AG04449 (cell line): ENCODE measurements around the gene ODR4.

Experiments used
- CTCF ChIA-PET: fragments of 350-600 bp; formaldehyde crosslinking; extraction: SDS; loops from one replicate; lab custom pipeline; 2021; ENCODE audit warnings: antibody characterized with exemption; lab: Yijun Ruan, JAX
- POLR2A ChIA-PET: fragments of 400-600, 350-600 bp; formaldehyde crosslinking; extraction: SDS; loops from one replicate; lab custom pipeline; 2020; ENCODE audit warnings: antibody characterized with exemption, inconsistent platforms; lab: Yijun Ruan, JAX
- DNase-seq: peaks from one replicate; pipeline ENCODE4 v3.0.0-alpha.2; 2010; ENCODE audit warnings: low read depth, low spot score
- H3K4me3 ChIP-seq: 2 replicates; pipeline ENCODE4 v1.5.1; 2011; ENCODE audit warnings: low read depth, mild to moderate bottlenecking, control low read depth, low read length
- CTCF ChIP-seq: IDR thresholded peaks from one replicate; pipeline ENCODE4 v1.5.1; 2011; ENCODE audit warnings: mild to moderate bottlenecking, moderate library complexity, low read length, control low read depth, inconsistent platforms; ENCODE audit not compliant: insufficient read depth; ENCODE audit errors: missing control alignments

Gene ODR4

GRCh38 chr1:186438567-186438966 lies 62.9 kb downstream of the ODR4 start:
- CTCF ChIA-PET = no interaction called here
- POLR2A ChIA-PET = no interaction called here
- H3K4me3 ChIP-seq = no peak overlapping the region
- TF ChIP-seq CTCF = no peak
- no peak for DNase-seq

- CTCF ChIA-PET = interaction anchor here (0.9 kb wide), 1 partner anchor 66 kb away, joined by 3 read pairs; the partner anchor contains the start of gene TPR
- H3K4me3 ChIP-seq = no peak overlapping the region
Observed at GRCh38 chr1:186440584-186440983, 64.9 kb downstream of the ODR4 start.

GRCh38 chr1:186442651-186443375 lies 67.2 kb downstream of the ODR4 start:
- POLR2A ChIA-PET = no interaction called here

More at GRCh38 chr1:186440584-186440983, 64.9 kb downstream of the ODR4 start:
- POLR2A ChIA-PET = no interaction called here
- DNase-seq = no peak
- TF ChIP-seq CTCF = no peak

GRCh38 chr1:186443638-186444037 lies 68.0 kb downstream of the ODR4 start:
- POLR2A ChIA-PET = no interaction called here
- no peak for TF ChIP-seq CTCF
- CTCF ChIA-PET = no interaction called here
- no peak overlapping the region for H3K4me3 ChIP-seq
- no peak for DNase-seq

More at GRCh38 chr1:186442651-186443375, 67.2 kb downstream of the ODR4 start:
- TF ChIP-seq CTCF = no peak
- no peak for DNase-seq
- H3K4me3 ChIP-seq = no peak overlapping the region
- CTCF ChIA-PET = no interaction called here

GRCh38 chr1:186446152-186446551 lies 70.5 kb downstream of the ODR4 start:
- CTCF ChIA-PET = no interaction called here
- TF ChIP-seq CTCF = no peak
- no peak for DNase-seq
- POLR2A ChIA-PET = interaction anchor here (0.6 kb wide), 1 partner anchor 8 kb away, joined by 4 read pairs; no protein-coding TSS in a partner anchor
- no peak overlapping the region for H3K4me3 ChIP-seq

GRCh38 chr1:186454981-186455380 lies 79.3 kb downstream of the ODR4 start:
- no peak overlapping the region for H3K4me3 ChIP-seq
- DNase-seq = no peak
- ChIA-PET CTCF (interaction anchor here (1.2 to 1.3 kb wide), 2 partner anchors 51 to 228 kb away, joined by 4 to 5 read pairs; no protein-coding TSS in a partner anchor), POLR2A (no interaction called here)
- TF ChIP-seq CTCF = no peak
